GM06990 (cell line): ENCODE results near the gene TNFAIP3.

Experiments used
- DNase-seq: peaks from one replicate; pipeline ENCODE4 v3.0.0-alpha.2; 2011; ENCODE audit not compliant: insufficient read length; ENCODE audit errors: extremely low read depth
- H3K27me3 ChIP-seq: replicated peaks from 2 replicates; pipeline ENCODE4 v1.6.0; 2011; ENCODE audit warnings: low read length; ENCODE audit not compliant: control insufficient read depth, insufficient read depth
- H3K36me3 ChIP-seq: 2 replicates; pipeline ENCODE4 v1.5.1; 2011; ENCODE audit warnings: low read length; ENCODE audit not compliant: control insufficient read depth, insufficient read depth
- H3K4me3 ChIP-seq: replicated peaks from 2 replicates; pipeline ENCODE4 v1.5.1; 2011; ENCODE audit warnings: low read depth, mild to moderate bottlenecking, control low read depth, low read length
- CTCF ChIP-seq: IDR thresholded peaks from 2 replicates; pipeline ENCODE4 v1.5.1; 2011; ENCODE audit warnings: low read length, control low read depth, mild to moderate bottlenecking, inconsistent platforms; ENCODE audit not compliant: insufficient read depth, poor library complexity, severe bottlenecking

The TNFAIP3 gene

GRCh38 chr6:137821491-137821890, 45.6 kb upstream of the TNFAIP3 start:
- no peak for TF ChIP-seq CTCF
- Histone ChIP-seq H3K36me3 (no peaks in the 10 kb centered on the region), H3K27me3 (no peaks in the 10 kb centered on the region), H3K4me3 (no peak overlapping the region)
- no peak for DNase-seq

GRCh38 chr6:137823826-137824555, 43.1 kb upstream of the TNFAIP3 start:
- DNase-seq, result no peak
- H3K27me3 ChIP-seq, result no peaks in the 10 kb centered on the region
- no peak for TF ChIP-seq CTCF

GRCh38 chr6:137824556-137824879, 42.5 kb upstream of the TNFAIP3 start:
- DNase-seq, result no peak
- TF ChIP-seq CTCF, result no peak
- no peaks in the 10 kb centered on the region for H3K36me3 ChIP-seq

More at GRCh38 chr6:137823826-137824555, 43.1 kb upstream of the TNFAIP3 start:
- H3K4me3 ChIP-seq, result no peak overlapping the region
- H3K36me3 ChIP-seq, result no peaks in the 10 kb centered on the region

GRCh38 chr6:137824896-137825295, 42.2 kb upstream of the TNFAIP3 start:
- Histone ChIP-seq H3K27me3 (no peaks in the 10 kb centered on the region), H3K36me3 (no peaks in the 10 kb centered on the region), H3K4me3 (no peak overlapping the region)
- no peak for TF ChIP-seq CTCF
- no peak for DNase-seq

More at GRCh38 chr6:137824556-137824879, 42.5 kb upstream of the TNFAIP3 start:
- H3K27me3 ChIP-seq, result no peaks in the 10 kb centered on the region
- H3K4me3 ChIP-seq, result no peak overlapping the region

- TF ChIP-seq CTCF, result no peak
- H3K27me3 ChIP-seq, result no peaks in the 10 kb centered on the region
- no peak overlapping the region for H3K4me3 ChIP-seq
- no peak for DNase-seq
- H3K36me3 ChIP-seq, result no peaks in the 10 kb centered on the region
Measured at GRCh38 chr6:137827411-137827940, 39.6 kb upstream of the TNFAIP3 start.
